NCI-H82 treated with DMSO at 0.1 percent for 48 hours (cell line): Measurements from ENCODE around the gene SCN2B.
A peak's percentile ranks its signal among the peaks of the same experiment; 100 is the strongest.

Experiments used
- DNase-seq: peaks from one replicate; lab custom pipeline; 2025; ENCODE audit not compliant: unreplicated experiment; lab: John Stamatoyannopoulos, UW

SCN2B gene

DNA sequence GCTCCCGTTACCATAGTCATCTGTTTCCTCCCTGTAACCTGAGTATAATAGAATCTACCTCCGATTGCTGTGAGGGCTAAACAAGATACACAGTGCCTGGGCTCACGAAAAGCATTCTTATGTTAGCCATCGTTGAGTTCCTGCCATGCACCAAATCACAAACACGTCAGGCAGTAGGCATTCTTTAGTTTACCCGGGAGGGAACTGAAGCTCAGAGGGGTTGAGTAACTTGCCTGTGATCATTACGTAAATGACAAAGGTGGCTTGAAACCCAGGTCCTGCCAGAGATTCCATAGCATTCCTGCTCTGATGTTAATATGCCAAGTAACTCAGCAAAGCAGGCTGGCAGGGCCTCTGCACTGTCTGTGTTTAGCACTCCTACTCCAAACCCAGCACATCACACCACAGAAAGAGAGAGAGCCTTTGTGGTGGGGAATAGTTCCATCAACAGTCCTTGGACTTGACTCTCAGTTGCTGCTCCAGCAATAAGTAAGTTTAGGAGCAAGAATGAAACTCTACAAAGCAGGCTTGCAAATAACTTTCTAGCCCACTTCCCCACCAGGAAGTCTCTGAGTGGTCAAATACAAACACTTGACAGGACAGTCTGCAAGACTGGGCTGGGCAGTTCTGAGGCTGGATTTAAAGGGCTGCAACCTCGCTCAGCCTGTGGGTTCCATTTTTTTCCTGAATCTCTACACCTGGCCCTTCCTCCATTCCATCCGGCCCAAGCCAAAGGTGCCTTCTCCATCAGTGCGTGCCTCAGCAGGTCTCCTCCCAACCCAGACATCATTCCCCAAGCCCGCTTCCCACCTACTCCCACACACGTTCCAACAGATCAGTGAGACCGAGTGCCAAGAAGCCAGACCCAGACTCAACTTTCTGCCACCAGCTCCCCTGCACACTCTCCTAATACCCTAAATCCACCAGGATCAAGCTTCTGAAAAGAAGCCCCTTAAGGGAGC is 1.1 kb downstream of the SCN2B start:
- DNase-seq: no peak

DNA sequence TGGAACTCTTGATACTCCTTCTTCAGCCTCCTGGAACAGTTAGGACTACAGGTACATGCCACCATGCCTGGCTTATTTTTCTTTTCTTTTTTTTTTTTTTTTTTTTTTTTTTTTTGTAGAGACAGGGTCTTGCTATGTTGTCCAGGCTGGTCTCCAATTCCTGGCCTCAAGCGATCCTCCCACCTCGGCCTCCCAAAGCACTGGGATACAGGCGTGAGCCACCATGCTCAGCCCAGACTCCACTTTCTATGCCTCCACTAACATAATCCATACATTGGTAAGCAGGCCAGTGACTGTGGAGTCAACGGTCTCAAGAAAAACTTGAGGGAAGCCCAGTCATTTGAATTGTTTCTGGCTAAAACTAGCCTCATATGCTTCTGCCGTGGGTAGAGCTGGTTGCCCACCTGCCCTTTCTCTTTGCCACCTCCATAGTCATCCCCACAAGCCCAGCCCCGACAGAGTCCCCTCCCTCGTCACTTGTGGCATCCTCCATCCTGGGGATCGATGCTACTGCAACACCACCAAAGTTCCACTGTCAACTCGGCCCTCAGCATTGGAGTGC is 2.4 kb downstream of the SCN2B start:
- DNase-seq: no peak

DNA sequence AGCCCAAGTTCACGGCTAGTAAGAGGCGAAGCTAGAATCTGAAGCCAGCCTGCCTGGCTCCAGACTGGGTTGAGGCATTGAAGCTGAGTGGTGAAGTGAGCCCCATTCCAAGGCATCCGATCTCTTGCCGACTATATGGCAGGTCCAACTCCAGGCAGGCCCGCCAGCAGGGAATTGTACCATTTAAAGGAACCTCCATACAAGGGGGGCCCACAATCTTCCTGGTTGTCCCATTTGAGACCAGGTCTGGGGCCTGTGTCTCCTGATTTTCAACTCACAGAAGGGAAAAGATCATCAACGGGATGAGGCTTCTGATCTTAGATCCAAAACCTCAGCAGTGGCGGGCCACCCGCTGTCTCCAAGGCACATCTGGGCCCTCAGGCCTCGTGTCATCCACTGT is 4.1 kb downstream of the SCN2B start:
- DNase-seq: no peak

DNA sequence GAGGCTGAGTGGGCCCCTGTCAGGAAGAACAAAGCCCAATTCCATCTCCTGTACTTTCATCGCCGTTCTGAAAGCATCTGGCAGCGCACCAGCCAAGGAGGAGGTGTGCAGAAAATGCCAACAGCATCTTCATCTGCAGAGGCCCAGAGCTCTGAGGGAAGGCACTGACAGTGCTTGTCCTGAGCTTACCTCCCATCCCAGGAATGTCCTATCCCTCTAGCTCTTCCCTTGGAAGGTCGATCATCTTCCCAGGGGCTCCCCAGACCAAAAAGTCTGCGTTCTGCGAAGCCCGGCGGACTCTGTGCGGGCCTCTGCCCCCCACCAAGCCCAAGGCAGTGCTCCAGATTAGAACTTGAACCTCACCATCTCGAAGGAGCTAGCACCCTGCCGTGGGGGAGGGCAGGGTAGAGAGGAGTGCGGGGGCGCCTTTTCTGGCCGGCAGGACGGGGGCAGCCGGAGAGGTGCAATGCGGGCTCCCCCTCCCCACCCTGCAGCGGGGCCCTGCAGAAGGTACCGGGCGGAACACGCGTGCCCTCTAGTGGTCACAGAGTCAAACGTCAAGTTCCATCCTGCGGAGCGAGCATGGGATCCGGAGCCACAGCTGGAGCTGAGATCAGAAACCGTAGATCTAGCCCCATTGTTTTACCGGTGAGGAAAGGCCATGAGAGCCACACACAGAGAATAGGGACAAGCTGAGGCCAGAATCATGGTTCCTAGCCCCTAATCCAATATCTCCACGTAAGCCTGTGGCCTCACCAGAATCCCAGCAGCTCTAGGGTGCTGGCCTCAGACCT is 5.0 kb downstream of the SCN2B start:
- DNase-seq: peak; percentile 27

DNA sequence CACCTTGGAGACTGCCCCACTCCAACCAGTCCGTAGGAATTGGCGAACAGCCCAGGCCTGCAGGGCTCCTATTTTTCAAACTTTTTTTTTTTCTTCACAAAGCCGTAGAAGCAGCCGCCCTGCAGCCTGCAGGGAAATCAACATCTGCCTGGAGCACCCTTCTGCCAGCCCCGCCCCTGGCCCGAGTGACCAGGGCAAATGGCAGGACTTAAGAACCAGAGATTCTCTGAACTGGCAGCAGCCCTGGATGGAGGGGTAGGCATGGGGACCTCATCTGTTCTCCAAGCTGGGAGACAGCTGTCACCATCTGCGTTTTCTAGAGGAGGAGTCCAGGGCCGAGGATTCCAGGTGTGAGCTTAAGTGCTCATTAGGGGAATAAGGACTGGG is 5.6 kb downstream of the SCN2B start:
- no peak for DNase-seq

DNA sequence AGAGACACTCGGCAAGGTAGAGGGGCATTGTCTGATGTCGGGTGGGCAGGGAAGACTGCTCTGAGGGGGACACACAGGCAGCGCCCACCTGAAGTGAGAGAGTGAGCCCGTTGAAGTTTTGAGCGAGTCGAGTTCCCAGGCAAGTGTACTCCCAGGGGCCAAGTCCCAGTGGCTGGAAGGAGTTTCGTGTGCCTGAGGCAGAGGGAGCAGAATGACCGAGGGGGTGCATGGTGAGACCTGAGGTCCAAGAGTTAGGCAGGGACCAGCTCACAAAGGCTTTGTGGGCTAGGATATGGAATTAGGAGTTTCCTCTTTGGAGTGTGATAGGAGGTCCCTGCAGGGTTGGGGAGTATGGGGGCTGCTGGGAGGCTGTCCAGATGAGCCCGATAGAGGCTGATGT is 6.2 kb downstream of the SCN2B start:
- no peak for DNase-seq

DNA sequence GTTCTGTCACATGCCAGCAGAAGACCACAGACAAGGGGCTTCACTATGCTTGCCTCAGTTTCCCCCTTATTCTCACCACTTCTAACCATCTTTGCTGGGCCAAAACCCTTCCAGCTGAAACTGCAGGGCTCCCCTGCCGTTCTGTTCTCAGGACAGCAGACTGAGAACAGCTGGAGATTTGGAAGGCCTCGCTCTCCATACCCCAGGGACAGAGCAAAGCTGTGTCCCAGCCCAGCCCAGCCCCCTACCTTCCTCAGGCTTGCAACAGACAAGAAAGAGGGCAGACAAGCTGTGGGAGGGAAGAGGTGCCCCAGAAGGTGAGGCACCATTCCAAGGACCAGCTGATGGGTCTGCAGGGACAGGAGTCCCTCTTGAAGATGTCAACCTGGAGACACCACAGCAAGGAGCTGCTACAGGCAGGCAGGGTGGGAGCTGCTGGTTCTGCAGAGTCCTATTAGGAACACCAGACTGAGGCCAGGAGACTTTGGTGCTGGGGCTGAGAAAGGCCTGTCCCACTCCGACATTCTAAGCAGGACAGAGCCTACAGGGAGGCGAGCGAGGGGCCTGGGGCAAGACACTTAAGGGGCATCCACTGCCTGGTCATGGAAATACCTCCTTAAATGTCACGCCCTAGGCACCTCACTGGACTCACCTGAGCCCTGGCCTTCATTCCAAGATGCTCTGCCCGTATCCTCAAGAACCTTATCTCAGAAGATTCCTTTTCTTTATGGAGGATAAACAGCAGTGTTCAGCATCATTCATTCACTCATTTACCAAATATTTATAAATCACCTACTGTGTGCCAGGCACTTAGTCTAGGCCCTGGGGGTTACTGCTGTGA is 6.9 kb downstream of the SCN2B start:
- no peak for DNase-seq

DNA sequence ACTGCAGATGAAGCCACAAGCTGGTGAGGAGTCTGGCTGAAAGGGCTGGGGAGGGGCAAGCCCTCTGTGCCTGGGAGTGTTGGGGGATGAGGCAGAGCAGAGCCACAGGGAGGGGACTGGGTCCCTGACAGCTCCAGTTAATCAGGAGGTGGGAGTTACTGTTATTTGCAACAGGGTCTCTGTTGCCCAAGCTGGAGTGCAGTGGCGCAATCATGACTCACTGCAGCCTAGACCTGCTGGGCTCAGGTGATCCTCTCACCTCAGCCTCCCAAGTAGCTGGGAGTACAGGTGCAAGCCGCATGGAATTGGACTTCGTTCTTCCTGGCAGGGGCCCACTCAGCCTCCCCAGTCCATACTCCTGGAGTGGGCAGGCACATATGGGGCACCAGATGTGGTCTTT is 7.7 kb downstream of the SCN2B start:
- no peak for DNase-seq

DNA sequence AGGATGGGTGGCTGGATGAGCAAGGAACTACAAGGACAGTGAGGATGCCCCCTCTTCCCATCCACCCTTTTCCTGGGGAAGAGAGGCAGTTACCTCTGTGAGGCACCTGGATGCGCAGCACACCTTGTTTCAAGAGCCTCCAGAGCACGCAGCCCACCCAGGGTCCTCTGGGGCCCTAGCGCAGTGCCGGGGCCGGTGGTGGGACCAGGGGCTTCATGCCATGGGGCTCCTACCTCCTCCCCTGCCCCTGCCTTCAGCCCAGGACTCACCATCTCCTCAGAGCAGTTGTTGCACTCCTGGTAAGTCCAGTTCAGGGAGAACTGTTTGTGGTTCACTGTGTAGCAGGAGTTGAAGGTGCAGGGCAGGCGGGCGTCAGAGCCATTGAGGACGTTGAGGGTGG is 8.1 kb downstream of the SCN2B start:
- DNase-seq: no peak

DNA sequence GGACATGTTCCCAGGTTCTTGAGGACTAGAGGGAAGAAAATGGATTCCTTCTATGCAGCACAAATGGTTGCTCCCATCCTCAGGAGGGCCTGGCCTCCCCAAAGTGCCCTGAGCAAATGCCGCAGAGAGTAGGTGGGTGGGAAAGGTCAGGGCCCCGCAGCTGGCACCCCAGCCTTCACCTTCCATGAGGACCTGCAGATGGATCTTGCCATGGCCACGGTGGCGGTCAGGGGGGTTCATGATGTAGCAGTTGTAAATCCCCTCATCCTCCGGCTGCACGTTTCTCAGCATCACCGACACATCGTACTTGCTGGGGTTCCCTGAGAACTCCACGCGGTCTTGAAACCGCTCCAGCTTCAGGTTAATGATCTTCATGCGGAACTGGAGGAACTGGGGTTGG is 8.5 kb downstream of the SCN2B start:
- DNase-seq: no peak

DNA sequence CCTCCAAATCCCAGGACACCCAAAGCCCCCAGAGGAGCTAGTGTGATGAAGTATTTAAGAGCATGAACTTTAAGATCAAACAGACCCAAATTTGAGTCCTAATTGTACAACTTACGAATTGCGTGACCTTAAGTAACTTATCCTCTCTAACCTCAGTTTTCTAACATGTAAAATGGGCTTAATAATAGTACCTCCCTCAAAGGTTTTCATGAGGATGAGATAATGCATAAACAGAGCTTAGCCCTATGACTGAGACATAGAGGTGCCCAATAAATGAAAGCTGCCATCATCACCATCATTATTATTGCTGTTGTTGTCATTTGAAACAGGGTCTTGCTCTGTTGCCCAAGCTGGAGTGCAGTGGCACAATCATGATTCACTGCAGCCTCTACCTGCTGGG is 9.2 kb downstream of the SCN2B start:
- no peak for DNase-seq

DNA sequence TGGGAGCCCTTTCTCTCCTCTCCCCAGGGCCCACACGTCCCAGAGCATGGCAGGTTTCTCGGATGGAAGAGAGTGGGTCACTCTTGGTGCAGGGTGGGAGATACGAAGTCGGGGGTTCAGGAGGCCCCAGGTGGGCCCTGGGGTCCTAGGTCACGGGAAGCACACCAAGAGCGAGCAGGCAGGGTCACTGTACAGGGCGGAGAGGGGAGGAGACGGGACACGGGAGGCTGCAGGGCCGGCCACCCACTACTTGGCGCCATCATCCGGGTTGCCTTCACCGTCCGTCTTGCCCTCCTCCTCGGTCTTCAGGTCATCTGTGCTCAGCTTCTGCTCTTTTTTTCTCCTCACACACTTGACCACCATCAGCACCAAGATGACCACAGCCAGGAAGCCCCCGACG is 9.8 kb downstream of the SCN2B start:
- DNase-seq: no peak

DNA sequence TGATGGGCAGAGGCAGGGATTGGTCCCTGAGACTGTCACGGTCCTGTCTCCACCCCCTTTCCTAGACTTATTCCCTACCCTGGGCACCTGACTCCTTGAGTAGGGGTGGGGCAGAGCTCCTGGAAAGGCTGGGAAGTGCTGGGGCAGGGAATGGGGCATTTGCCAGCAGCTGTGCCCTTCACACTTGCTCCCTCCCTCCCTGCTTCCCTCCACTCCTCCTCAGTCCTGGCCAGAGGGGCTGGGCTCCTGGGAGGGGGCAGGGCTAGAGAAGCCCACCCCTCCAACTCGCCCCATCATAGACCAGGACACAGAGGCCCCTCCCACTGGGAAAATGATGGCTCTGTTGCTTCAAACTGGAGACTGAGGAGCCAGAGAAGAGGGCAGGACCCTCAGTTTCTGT is 11.6 kb downstream of the SCN2B start:
- DNase-seq: no peak

DNA sequence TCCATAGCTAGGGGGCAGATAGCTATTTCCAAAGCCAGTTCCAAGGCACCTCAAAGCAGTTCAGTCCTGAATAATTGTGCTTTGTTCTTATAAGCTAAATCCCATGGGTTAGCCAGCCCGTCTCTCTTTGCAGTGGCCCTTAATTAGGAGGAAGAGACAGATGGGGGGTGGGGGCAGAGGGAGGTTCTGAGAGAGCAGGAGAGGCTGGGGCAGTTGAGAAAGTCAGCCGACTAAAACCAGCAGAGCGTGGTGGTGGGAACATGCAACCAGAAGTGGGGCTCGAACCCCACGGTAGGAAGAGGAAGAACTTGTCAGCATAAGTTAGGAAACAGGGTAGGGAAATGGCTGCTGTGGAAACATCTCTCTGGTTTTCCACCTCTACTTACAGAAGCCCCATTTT is 12.9 kb downstream of the SCN2B start:
- DNase-seq: no peak

DNA sequence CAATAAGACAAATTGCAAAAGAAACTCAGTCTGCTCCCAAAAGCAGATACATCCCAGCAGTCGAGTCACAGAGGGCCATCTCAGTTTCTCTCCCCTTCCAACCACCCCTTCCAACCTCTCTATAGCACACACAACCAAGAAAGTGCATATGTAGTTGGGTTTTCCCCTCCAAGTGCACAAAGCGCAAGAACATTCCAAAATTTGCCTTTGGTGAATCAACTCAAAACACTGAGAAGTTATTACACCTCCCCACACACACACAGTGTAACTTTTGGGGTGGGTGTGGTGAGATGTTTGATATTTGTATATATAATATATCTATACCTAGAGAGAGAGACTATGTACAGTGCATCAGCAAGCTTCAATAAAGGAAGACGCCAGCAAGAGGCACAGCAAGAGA is 13.6 kb downstream of the SCN2B start:
- DNase-seq: no peak

DNA sequence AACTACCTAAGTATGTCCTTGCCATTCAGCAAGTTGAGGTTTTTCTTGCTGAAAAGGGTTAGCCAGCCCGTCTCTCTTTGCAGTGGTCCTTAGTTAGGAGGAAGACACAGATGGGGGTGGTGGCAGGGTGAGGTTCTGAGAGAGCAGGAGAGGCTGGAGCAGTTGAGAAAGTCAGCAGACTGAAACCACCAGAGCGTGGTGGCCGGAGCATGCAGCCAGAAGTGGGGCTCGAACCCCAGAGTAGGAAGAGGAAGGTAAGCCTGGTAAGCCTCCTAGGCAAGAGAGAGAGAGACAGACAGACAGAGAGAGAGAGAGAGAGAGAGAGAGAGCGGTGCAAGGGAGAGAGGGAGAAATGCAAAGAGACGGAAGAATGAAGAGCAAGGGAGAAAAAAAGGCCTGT is 14.7 kb downstream of the SCN2B start:
- no peak for DNase-seq

DNA sequence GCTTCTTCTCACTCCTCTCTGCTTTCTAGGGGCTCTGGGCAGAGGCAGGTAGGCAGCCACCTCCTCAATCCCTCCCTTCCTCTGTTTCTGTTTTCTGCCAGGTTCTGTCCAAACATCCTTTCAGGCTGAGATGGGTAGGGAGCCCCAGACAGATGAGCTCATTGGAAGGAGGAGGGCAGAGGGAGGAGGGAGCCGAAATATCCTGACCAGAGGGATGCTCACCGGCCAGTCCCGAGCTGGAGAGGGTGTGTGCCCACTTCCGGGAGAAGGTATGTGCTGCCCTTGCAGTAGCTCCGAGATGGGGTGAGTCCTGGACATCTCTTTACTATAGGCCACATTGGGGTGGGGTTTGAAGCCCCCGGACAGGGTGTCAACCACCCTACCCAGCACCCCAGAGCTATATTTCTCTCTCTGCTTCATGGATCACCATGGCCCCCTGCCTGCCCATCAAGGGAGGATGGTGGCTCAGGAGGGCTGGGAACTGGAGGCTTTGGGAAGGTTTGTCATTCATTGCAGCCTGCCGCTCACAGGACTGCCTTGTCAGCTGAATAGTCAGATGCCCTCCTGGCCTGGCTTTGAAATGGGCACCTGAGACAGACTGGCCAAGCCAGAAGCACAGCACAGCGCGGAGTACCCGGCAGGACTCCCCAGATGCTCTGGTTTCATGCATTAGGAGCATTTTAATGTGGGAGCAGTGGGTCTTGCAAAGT is 19.1 kb downstream of the SCN2B start:
- DNase-seq: no peak

DNA sequence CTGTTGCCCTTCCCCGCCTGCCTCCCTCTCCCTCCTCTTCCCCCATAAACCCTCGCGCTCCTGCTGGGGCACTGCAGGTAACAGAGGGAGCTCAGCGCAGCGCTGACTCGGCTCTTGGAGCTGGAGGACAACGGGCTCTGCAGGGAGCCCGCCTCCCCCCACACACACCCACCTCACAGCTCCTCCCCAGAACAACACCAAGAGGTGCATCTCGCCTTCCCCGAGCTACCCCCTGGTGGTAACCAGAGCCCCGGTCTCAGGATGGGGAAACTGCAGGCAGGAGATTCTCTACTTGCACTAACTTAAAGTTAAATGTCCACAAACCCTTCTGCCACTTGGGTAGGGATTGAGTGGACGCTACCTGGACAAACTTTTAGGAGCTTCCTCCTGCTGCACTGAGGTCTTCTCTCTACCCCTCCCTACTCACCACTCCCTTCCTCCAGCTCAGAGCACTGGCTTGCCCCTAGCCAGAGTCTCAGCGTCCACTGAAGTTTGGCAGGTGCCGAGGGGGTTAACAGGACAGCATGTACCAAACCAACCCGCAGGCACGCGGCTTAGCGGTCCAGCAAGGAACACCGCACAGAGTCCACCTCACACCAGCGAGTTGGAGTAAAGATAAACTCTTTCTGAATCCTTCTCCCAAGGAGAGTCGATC is 19.8 kb downstream of the SCN2B start:
- no peak for DNase-seq

DNA sequence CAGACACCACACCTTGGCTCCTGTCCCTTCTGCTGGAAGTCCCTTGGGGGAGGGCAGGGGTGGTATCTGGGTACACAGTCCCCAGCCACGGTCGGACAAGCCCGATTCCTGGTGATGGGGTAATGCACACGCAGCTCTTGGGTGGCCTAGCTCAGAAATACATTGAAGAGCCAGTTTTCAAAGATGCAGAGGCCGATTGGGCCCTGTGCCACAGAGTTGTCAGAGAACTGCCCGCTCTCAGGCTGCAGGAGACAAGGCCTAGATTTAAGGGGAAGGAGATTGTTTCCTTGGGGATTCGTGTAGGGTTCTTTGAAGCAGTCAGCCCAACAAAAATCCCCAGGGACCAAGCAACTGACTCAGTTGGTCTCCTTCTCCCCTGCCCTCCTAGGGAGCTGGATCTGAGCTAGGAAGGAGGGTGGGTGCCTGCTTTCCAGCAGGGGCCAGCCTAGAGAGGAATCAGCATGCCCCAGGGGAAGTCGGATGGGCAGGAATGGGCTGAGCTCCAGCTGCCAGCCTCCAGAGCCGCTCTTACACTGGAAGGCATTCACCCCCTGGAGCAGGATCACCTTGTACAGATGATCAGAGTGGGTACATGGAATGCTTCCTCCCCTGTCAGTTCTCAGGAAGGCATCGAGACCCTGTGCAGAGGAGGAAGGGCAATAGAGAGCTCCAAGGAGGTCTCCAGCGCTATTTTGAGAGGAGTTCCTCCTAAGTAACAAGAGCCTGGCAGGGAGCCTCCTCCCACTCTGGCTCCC is 20.5 kb downstream of the SCN2B start:
- DNase-seq: no peak
